Mesendoderm (in vitro differentiated cells): Measurements from ENCODE around the gene LRRC8A.
"Not testable (repeated sequence)": the region's sequence is repeated elsewhere in the genome, so short reads cannot be mapped to it uniquely, and the experiment has no call there.

ENCODE experiments used
- DNase-seq: peaks from one replicate; pipeline ENCODE4 v3.0.0; 2013
- H2AK5ac ChIP-seq: 2 replicates; pipeline ENCODE4 v1.6.1; 2013; ENCODE audit warnings: low read length, inconsistent platforms
- H2BK120ac ChIP-seq: 2 replicates; pipeline ENCODE4 v1.6.1; 2013; ENCODE audit warnings: low read depth, mild to moderate bottlenecking, low read length, moderate library complexity, mixed read lengths
- H2BK15ac ChIP-seq: replicated peaks from 2 replicates; pipeline ENCODE4 v1.6.1; 2013; ENCODE audit warnings: low read depth, mild to moderate bottlenecking, moderate library complexity
- H2BK5ac ChIP-seq: 2 replicates; pipeline ENCODE4 v1.6.1; 2013; ENCODE audit warnings: low read length, inconsistent platforms
- H3K18ac ChIP-seq: 2 replicates; pipeline ENCODE4 v1.6.1; 2013; ENCODE audit warnings: mild to moderate bottlenecking, low read length, mixed read lengths
- H3K23ac ChIP-seq: one replicate; pipeline ENCODE4 v1.6.1; 2013; ENCODE audit warnings: low read length
- H3K27ac ChIP-seq: 2 replicates; pipeline ENCODE4 v1.5.1; 2013; ENCODE audit warnings: low read depth, mild to moderate bottlenecking, inconsistent platforms, low read length, moderate library complexity
- H3K27me3 ChIP-seq: 2 replicates; pipeline ENCODE4 v1.6.1; 2013; ENCODE audit warnings: low read length, control low read depth, mild to moderate bottlenecking, inconsistent platforms; ENCODE audit not compliant: insufficient read depth, poor library complexity
- H3K36me3 ChIP-seq: 2 replicates; pipeline ENCODE4 v1.6.1; 2013; ENCODE audit warnings: low read length, inconsistent platforms; ENCODE audit not compliant: control insufficient read depth, insufficient read depth
- H3K4ac ChIP-seq: one replicate; pipeline ENCODE4 v1.6.1; 2013; ENCODE audit warnings: low read depth, mild to moderate bottlenecking, low read length, moderate library complexity
- H3K4me1 ChIP-seq: 2 replicates; pipeline ENCODE4 v1.6.1; 2013; ENCODE audit warnings: low read depth, low read length, inconsistent platforms; ENCODE audit not compliant: control insufficient read depth
- H3K4me2 ChIP-seq: 2 replicates; pipeline ENCODE4 v1.6.1; 2013; ENCODE audit warnings: low read length
- H3K4me3 ChIP-seq: 2 replicates; pipeline ENCODE4 v1.5.1; 2013; ENCODE audit warnings: mild to moderate bottlenecking, low read length
- H3K56ac ChIP-seq: one replicate; pipeline ENCODE4 v1.6.1; 2013; ENCODE audit warnings: low read length
- H3K79me1 ChIP-seq: 2 replicates; pipeline ENCODE4 v1.6.1; 2013; ENCODE audit warnings: low read length, inconsistent platforms
- H3K79me2 ChIP-seq: 2 replicates; pipeline ENCODE4 v1.6.1; 2013; ENCODE audit warnings: mild to moderate bottlenecking, low read length; ENCODE audit not compliant: control insufficient read depth, insufficient read depth
- H3K9ac ChIP-seq: 2 replicates; pipeline ENCODE4 v1.6.1; 2013; ENCODE audit warnings: low read length, inconsistent platforms
- H4K5ac ChIP-seq: one replicate; pipeline ENCODE4 v1.6.1; 2013; ENCODE audit warnings: low read length
- H4K8ac ChIP-seq: one replicate; pipeline ENCODE4 v1.6.1; 2013; ENCODE audit warnings: low read depth, mild to moderate bottlenecking, control low read depth, low read length, moderate library complexity
- WGBS: extraction: QIAGEN DNeasy Blood & Tissue Kit; methylation state at CpG from one replicate; pipeline ENCODE4 v1.1.7; 2013; ENCODE audit warnings: low lambda C conversion rate, missing lambda C conversion rate; ENCODE audit not compliant: insufficient coverage; ENCODE audit errors: extremely low coverage; 5-methylcytosine and 5-hydroxymethylcytosine counted together

LRRC8A gene

DNA sequence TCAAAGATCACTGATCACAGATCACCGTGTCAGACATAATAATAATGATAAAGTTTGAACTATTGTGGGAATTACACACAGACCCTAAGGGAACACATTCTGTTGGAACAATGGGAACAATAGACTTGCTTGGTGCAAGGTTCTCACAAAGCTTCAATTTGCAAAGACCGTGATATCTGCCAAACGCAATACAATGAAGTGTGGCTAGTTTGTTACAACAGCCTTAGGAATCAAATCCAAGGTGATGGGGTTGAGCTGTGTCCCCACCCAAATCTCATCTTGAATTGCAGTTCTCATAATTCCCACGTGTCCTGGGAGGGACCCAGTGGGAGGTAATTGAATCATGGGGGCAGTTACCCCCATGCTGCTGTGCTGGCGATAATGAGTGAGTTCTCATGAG, 21.0 kb upstream of the LRRC8A start:
- no peak overlapping the region for H3K56ac ChIP-seq
- H3K79me2 ChIP-seq, result peaks cover 2% of the 10 kb centered on the region
- no peak overlapping the region for H2AK5ac ChIP-seq
- no peaks in the 10 kb centered on the region for H3K36me3 ChIP-seq
- DNase-seq, result peak; percentile 49
- no peak overlapping the region for H3K9ac ChIP-seq
- no peak overlapping the region for H3K18ac ChIP-seq
- H3K4me2 ChIP-seq, result no peak overlapping the region
- H4K8ac ChIP-seq, result no peak overlapping the region
- no peak overlapping the region for H2BK120ac ChIP-seq
- no peak overlapping the region for H3K27ac ChIP-seq
- H3K23ac ChIP-seq, result no peak overlapping the region
- H3K4me1 ChIP-seq, result no peaks in the 10 kb centered on the region
- no peaks in the 10 kb centered on the region for H3K27me3 ChIP-seq
- WGBS, result no CpG with 5 or more reads among the region's 5 CpGs
- H3K4ac ChIP-seq, result no peak overlapping the region
- peaks cover 6% of the 10 kb centered on the region for H3K79me1 ChIP-seq
- no peak overlapping the region for H2BK15ac ChIP-seq
- no peak overlapping the region for H3K4me3 ChIP-seq
- H2BK5ac ChIP-seq, result no peak overlapping the region
- no peak overlapping the region for H4K5ac ChIP-seq

DNA sequence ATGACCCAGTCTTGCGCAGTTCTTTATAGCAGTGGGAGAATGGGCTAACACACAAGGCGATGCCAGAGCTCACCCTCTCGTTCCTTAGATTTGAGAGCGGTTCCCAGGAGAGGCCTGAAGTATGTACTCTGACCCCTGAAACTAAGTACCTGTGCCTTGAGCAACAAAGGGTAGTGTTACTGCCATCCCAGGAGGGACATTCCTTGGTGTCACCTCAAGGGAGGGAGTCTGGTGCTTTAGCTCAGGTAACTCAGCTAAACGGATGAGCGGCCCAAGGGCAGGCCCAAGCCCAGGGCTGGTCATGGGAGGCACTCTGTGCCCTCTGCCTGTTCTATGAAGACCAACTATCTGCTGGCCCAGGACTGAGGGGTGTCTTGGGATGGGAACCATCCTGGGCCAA, 20.4 kb upstream of the LRRC8A start:
- no peak overlapping the region for H2BK15ac ChIP-seq
- H4K8ac ChIP-seq, result no peak overlapping the region
- no peaks in the 10 kb centered on the region for H3K27me3 ChIP-seq
- H3K9ac ChIP-seq, result no peak overlapping the region
- H3K4me2 ChIP-seq, result no peak overlapping the region
- no peak overlapping the region for H4K5ac ChIP-seq
- no peak overlapping the region for H3K18ac ChIP-seq
- DNase-seq, result no peak
- no peak overlapping the region for H2BK5ac ChIP-seq
- no peaks in the 10 kb centered on the region for H3K36me3 ChIP-seq
- peaks cover 2% of the 10 kb centered on the region for H3K79me2 ChIP-seq
- H3K4ac ChIP-seq, result peak overlapping the region; percentile 25
- WGBS, result no CpG with 5 or more reads among the region's 6 CpGs
- no peak overlapping the region for H2BK120ac ChIP-seq
- H3K23ac ChIP-seq, result no peak overlapping the region
- no peak overlapping the region for H3K4me3 ChIP-seq
- H3K79me1 ChIP-seq, result peaks cover 6% of the 10 kb centered on the region
- no peaks in the 10 kb centered on the region for H3K4me1 ChIP-seq
- H3K56ac ChIP-seq, result peak overlapping the region; percentile 37
- H2AK5ac ChIP-seq, result no peak overlapping the region
- H3K27ac ChIP-seq, result no peak overlapping the region

DNA sequence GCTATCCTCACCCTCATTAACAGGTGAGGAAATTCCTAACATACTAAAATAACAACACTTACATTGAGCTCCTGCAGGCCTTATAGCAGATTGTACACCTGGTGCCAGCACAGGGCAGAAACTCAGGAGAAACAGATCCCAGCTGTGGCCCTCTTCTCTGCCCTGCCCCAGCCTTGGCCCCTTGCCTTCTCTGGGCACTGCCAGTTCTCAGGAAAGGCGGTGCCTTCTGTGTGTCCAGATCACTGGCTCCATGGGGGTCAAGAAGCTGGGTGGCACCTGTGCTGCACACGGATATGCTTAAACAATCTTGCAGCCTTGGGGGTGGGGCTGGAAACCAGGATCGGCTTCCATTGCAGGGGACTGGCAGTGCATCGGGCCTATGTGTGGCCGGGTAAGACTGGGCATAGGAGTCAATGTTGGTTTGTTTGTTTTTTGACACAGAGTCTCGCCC, 19.5 kb upstream of the LRRC8A start:
- DNase-seq, result no peak
- Histone ChIP-seq H3K4me3 (no peak overlapping the region), H3K79me2 (peaks cover 2% of the 10 kb centered on the region), H4K5ac (no peak overlapping the region), H3K18ac (no peak overlapping the region), H3K4ac (no peak overlapping the region), H2AK5ac (no peak overlapping the region), H2BK5ac (no peak overlapping the region), H3K4me2 (no peak overlapping the region), H4K8ac (no peak overlapping the region), H2BK120ac (no peak overlapping the region), H3K23ac (no peak overlapping the region), H3K27ac (no peak overlapping the region), H2BK15ac (no peak overlapping the region), H3K36me3 (no peaks in the 10 kb centered on the region), H3K27me3 (no peaks in the 10 kb centered on the region), H3K56ac (peak overlapping the region; percentile 15), H3K79me1 (peaks cover 6% of the 10 kb centered on the region), H3K9ac (no peak overlapping the region), H3K4me1 (no peaks in the 10 kb centered on the region)
- no CpG with 5 or more reads among the region's 6 CpGs for WGBS

DNA sequence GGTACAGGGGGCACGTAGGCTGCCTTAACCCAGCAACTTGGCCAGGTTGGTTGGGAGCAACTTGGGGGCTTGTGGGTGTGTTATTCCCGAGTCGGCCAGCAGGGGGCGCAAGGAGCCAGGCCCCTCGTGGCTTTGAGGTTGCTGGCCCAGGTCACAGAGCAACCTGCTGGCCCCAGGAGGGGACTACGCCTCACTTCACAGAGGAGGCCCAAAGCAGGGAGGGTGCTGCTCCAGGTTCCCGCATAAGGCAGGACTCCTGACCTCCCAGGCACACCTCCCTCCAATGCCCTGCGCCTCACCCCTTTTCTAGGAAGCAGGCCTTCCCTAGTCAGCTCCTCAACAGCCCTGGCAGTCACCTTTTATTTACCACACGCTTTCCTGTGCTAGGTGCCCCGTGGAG, 18.3 kb upstream of the LRRC8A start:
- Histone ChIP-seq H3K27me3 (no peaks in the 10 kb centered on the region), H3K18ac (no peak overlapping the region), H4K8ac (no peak overlapping the region), H3K4me2 (no peak overlapping the region), H3K9ac (no peak overlapping the region), H2BK5ac (no peak overlapping the region), H2BK15ac (no peak overlapping the region), H3K27ac (no peak overlapping the region), H3K4me3 (no peak overlapping the region), H2BK120ac (no peak overlapping the region), H3K23ac (no peak overlapping the region), H3K56ac (no peak overlapping the region), H4K5ac (no peak overlapping the region), H3K4me1 (no peaks in the 10 kb centered on the region), H3K79me1 (peaks cover 6% of the 10 kb centered on the region), H3K4ac (no peak overlapping the region), H3K36me3 (no peaks in the 10 kb centered on the region), H2AK5ac (no peak overlapping the region), H3K79me2 (peaks cover 2% of the 10 kb centered on the region)
- no CpG with 5 or more reads among the region's 10 CpGs for WGBS
- DNase-seq, result peak; percentile 91

GRCh38 chr9:128870128-128870940, 11.6 kb upstream of the LRRC8A start:
- no peak overlapping the region for H4K5ac ChIP-seq
- no peaks in the 10 kb centered on the region for H3K27me3 ChIP-seq
- no peak overlapping the region for H3K23ac ChIP-seq
- no peaks in the 10 kb centered on the region for H3K36me3 ChIP-seq
- H3K79me2 ChIP-seq, result no peaks in the 10 kb centered on the region
- no peak overlapping the region for H3K4ac ChIP-seq
- H3K9ac ChIP-seq, result no peak overlapping the region
- DNase-seq, result no peak
- WGBS, result no CpG with 5 or more reads among the region's 7 CpGs
- no peak overlapping the region for H2BK15ac ChIP-seq
- H3K4me1 ChIP-seq, result no peaks in the 10 kb centered on the region
- H3K18ac ChIP-seq, result no peak overlapping the region
- H3K4me2 ChIP-seq, result no peak overlapping the region
- H2AK5ac ChIP-seq, result no peak overlapping the region
- H3K4me3 ChIP-seq, result no peak overlapping the region
- no peak overlapping the region for H3K27ac ChIP-seq
- no peak overlapping the region for H4K8ac ChIP-seq
- no peak overlapping the region for H3K56ac ChIP-seq
- no peak overlapping the region for H2BK120ac ChIP-seq
- H2BK5ac ChIP-seq, result no peak overlapping the region
- no peaks in the 10 kb centered on the region for H3K79me1 ChIP-seq

DNA sequence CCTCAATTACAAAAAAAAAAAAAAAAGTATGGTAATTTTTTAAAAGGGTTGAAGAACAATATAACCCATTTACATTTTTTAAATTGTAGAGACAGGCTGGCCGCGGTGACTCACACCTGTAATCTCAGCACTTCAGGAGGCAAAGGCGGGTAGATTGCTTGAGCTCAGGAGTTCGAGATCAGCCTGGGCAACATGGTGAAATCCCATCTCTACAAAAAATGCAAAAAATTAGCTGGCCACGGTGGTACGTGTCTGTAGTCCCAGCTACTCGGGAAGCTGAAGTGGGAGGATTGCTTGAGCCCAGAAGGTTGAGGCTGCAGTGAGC, 11.0 kb upstream of the LRRC8A start:
- not testable (repeated sequence) for H3K36me3 ChIP-seq, H2BK120ac ChIP-seq, H4K5ac ChIP-seq, H2AK5ac ChIP-seq, H3K23ac ChIP-seq, H3K9ac ChIP-seq, H3K79me1 ChIP-seq, H3K4me2 ChIP-seq, H3K56ac ChIP-seq, H4K8ac ChIP-seq, H2BK15ac ChIP-seq, H3K27ac ChIP-seq, H3K4ac ChIP-seq, H3K4me3 ChIP-seq, H3K27me3 ChIP-seq, H3K18ac ChIP-seq, DNase-seq, H3K79me2 ChIP-seq, H2BK5ac ChIP-seq, H3K4me1 ChIP-seq
- WGBS, result no CpG with 5 or more reads among the region's 7 CpGs
